Muscle of back (tissue), 11 donors: ENCODE data around the gene NBEAL2. TPM values are rescaled to one million over a fixed set of nuclear protein-coding genes. Genes with fewer than 3 reads are reported as not detected.
A peak's percentile ranks its signal among the peaks of the same experiment; 100 is the strongest.

ENCODE experiments used
- DNase-seq, 3 donors: peaks; one replicate each; pipeline versions ENCODE4 v3.0.0 to v3.0.0-alpha.2; 2013
- polyA plus RNA-seq, 10 donors: library from polyadenylated mRNA; unstranded; fragments of 120-200 nt; gene quantifications; one replicate each; pipeline ENCODE4 v1.2.1, GENCODE V29; 2013; ENCODE audit not compliant: insufficient read length in 10 of 10

NBEAL2 gene
- polyA plus RNA-seq, 10 donors: 9.2 to 19.8 (median 16.0) TPM

DNA sequence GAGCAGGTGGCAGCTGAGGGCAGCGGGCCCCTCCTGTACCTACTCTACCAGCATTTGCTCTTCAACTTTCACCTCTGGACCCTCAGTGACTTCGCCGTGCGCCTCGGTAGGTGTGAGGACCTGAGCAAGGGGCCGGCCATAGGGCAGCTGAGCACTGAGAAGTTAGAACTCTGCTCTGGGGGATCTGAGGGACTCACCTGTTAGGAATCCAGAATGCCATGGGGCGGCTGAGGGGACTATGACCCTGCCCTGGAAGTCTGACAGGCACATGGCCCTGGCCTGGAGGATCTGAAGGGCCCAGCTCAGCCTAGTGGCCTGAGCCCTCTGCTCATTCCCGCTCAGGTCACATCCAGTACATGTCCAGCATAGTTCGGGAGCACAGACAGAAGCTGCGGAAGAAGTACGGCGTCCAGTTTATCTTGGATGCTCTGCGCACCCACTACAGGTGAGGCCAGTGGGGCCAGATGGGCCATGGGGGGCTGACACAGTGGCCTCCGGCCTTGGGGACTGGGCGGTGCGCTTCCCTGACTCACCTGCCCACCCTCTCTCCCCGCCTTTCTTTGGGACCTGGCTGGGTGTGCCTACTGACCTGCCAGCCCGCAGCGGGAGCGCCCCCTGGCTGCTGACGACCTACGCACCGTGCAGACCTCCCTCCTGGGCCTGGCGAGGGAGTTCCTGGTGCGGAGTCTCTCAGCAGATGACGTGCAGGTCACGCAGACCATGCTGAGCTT, 18.8 kb downstream of the NBEAL2 start:
- DNase-seq: peak in 2 of 3 donors; percentile 29 to 40

DNA sequence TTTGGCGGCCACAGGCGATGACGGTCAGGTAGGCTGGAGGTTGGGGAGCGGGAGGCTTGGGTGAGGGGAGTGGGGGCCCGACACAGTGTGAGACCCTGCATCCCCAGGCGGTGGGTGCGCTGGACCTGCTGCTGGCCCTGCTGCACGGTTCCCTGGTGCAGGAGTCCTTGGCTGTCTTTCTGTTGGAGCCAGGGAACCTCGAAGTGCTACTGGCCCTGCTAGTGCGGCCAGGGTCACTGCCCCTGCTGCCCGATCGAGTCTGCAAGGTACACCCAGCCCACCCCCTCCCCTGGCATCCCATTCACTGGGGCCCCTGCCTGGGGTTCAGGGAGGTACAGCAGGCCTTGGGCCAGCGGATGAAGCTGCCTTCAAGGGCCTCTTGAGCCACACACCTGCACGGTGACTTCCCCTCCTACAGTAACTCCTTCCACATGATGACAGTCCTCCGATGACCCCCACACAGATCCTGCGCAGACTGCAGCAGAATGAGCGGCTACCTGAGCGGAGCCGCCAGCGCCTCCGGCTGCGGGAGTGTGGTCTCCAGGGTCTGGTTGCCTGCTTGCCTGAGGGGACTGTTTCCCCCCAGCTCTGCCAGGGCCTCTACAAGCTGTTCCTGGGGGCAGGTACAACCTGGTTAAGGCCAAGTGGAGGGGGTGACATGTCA, 19.5 kb downstream of the NBEAL2 start:
- no peak for DNase-seq

DNA sequence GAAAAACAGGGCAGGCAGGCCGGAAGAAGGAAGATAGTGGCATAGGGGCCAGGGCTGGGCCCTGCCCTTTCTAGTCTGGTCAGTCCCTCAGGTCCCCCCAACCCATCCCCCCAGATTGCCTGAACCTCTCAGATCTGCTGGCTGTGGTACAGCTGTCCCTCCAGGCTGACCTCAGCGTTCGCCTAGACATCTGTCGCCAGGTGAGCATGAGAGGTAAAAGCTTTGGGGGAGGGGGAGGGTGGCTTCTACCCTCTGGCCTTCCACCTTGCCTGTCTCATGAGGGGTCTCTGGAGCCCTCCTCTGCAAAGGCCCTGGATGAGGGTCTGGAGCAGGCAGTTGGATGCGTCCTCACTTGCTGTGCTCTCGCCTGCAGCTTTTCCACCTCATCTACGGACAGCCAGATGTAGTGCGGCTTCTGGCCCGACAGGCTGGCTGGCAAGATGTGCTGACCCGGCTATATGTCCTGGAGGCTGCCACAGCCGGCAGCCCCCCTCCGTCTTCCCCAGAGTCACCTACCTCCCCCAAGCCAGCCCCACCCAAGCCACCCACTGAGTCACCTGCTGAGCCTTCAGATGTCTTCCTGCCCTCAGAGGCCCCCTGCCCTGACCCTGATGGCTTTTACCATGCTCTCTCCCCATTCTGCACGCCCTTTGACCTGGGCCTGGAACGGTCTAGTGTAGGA, 20.2 kb downstream of the NBEAL2 start:
- no peak for DNase-seq

DNA sequence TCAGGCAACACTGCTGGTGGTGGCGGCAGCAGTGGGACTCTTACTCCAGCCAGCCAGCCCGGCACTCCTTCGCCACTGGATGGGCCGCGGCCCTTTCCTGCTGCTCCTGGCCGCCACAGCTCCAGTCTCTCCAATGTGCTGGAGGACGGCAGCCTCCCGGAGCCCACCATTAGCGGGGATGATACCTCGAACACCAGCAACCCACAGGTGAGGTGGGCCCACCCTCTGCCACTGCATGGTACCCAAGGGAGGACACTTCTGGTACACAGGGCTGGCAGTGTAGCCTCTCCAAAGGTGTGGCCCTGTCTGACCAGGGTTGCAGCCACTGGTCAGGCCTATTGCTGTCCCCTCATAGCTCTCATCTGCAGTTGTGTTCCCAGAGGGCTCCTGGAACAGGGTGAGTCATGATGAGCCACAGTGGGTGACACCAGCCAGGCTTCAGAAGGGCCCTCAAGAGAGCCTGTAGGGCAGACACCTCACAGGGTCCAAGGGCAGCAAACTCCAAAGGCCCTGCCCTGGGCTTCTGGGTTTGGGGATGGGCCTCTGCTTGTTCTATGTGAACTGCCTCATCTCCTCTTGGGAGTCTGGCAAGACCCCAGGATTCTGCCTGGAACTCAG, 20.8 kb downstream of the NBEAL2 start:
- no peak for DNase-seq

DNA sequence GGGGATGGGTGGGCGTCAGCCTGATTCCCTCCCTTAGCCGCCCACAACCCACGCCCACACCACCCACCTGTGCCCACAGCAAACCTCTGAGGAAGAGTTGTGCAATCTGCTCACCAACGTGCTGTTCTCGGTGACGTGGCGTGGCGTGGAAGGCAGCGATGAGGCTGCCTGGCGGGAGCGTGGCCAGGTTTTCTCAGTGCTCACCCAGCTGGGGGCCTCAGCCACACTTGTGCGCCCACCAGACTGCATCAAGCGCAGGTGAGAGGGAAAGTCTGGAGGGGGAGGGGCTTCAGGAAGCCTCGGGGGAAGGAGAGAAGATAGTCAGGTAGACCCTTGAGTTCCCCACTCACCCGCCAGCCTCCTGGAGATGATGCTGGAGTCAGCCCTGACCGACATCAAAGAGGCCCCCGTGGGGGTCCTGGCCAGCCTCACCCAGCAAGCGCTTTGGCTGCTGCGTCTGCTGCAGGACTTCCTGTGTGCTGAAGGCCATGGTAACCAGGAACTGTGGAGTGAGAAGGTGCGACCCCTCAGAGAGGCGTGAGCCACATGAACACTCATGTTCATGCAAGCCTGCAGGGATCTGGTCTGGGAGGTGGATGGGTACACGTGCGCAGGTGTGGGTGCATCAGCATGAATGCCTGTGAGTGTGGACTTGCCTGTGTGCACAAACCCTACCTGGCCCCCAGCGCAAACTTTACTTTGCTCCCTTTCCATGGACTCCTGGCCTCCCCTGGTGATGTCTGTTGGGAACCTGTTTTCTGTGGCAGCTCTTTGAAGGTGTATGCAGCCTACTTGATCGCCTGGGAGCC, 21.7 kb downstream of the NBEAL2 start:
- DNase-seq: no peak

DNA sequence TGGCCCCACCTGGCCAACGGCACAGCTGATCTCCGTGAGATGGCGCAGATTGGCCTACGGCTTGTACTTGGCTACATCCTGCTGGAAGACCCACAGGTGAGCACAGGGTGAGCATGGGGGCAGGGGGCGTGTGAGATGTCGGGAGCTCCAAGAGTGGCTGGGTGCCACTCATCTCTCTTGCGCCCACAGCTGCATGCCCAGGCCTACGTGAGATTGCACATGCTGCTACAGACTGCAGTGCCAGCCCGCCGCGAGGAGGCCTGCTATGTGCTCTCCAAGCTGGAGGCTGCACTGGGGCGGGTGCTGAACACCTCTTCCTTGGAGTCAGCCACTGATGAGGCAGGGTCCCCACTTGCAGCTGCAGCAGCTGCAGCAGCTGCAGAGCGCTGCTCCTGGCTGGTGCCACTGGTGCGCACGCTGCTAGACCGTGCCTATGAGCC, 22.3 kb downstream of the NBEAL2 start:
- no peak for DNase-seq

DNA sequence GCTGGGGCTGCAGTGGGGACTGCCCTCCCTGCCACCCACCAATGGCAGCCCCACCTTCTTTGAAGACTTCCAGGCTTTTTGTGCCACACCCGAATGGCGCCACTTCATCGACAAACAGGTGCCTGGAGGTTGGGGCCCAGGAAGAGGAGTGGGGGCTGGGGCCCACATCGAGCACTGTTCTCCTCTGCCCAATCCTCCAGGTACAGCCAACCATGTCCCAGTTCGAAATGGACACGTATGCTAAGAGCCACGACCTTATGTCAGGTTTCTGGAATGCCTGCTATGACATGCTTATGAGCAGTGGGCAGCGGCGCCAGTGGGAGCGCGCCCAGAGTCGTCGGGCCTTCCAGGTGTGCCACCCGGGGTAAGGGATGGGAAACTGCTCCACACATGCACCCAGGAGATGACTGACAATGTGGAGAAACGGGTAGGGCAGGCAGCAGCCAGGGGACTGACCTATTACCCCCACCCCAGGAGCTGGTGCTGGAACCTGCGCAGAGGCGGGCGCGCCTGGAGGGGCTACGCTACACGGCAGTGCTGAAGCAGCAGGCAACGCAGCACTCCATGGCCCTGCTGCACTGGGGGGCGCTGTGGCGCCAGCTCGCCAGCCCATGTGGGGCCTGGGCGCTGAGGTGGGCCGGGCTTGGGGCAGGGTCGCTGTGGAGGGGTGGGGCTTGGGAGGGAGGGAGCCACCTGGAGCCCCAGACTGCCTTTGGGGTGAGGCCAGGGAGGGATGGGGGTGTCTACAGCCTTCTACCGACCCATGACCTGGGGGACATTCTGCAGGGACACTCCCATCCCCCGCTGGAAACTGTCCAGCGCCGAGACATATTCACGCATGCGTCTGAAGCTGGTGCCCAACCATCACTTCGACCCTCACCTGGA, 22.9 kb downstream of the NBEAL2 start:
- DNase-seq: no peak

DNA sequence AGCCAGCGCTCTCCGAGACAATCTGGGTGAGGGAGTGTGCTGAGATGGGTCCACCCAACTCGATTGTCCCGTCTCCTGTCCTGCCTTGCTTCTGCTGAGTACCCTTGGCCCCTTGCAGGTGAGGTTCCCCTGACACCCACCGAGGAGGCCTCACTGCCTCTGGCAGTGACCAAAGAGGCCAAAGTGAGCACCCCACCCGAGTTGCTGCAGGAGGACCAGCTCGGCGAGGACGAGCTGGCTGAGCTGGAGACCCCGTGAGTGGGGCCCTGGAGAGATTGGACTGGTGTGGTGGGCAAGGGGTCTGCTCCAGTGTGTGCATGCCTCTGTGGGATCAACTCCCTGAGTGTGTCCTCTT, 23.6 kb downstream of the NBEAL2 start:
- no peak for DNase-seq

DNA sequence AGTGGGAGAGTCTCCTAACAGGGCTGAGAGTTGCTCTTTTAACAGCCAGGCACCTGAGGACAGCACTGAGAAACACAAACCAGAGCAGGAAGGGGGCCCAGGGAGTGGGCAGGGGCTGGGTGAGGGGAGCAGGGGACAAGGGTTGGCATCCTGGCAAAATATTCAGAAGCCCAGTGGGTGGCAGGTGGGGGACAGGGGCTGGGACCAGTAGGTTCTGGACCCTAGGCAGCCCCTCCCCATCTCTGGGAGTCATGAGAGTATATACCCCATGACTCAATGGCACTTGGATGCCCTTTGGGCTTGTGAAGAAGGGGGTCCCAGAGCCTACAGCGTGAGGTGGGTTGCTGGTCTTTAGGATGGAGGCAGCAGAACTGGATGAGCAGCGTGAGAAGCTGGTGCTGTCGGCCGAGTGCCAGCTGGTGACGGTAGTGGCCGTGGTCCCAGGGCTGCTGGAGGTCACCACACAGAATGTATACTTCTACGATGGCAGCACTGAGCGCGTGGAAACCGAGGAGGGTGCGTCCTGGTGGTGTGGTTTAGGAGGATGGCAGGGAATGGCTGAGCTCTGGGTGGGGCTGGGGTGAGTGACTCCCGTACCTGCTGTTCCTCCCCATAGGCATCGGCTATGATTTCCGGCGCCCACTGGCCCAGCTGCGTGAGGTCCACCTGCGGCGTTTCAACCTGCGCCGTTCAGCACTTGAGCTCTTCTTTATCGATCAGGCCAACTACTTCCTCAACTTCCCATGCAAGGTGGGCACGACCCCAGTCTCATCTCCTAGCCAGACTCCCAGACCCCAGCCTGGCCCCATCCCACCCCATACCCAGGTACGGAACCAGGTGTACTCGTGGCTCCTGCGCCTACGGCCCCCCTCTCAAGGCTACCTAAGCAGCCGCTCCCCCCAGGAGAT, 24.2 kb downstream of the NBEAL2 start:
- DNase-seq: no peak

DNA sequence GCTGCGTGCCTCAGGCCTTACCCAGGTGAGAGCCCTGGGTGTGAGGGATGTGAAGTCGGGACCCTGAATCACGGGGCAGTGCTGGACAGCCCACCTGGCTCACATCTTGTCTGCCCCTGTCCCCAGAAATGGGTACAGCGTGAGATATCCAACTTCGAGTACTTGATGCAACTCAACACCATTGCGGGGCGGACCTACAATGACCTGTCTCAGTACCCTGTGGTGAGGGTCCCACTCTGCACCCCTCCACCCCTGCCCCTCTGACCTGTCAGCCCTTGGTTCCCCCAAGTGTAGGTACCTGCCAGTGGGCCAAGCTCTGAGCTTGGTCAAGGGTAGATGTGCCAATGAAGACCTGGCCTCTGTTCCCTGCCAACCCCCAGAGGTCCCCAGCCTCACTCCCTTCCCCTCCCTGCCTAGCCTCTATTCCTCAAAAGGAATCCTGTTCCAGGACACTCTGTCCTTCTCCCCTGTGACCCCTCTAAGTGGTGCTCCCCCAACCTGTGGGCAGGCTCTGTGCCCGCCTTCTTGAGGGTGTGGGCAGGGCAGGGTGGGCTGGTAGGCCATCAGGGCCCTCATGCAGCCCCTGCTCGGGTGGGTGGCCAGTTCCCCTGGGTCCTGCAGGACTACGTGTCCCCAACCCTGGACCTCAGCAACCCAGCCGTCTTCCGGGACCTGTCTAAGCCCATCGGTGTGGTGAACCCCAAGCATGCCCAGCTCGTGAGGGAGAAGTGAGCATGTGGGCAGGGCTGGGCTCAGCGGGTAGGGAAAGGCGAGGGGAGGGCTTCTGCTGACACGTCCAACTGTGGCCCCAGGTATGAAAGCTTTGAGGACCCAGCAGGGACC, 25.1 kb downstream of the NBEAL2 start:
- no peak for DNase-seq

DNA sequence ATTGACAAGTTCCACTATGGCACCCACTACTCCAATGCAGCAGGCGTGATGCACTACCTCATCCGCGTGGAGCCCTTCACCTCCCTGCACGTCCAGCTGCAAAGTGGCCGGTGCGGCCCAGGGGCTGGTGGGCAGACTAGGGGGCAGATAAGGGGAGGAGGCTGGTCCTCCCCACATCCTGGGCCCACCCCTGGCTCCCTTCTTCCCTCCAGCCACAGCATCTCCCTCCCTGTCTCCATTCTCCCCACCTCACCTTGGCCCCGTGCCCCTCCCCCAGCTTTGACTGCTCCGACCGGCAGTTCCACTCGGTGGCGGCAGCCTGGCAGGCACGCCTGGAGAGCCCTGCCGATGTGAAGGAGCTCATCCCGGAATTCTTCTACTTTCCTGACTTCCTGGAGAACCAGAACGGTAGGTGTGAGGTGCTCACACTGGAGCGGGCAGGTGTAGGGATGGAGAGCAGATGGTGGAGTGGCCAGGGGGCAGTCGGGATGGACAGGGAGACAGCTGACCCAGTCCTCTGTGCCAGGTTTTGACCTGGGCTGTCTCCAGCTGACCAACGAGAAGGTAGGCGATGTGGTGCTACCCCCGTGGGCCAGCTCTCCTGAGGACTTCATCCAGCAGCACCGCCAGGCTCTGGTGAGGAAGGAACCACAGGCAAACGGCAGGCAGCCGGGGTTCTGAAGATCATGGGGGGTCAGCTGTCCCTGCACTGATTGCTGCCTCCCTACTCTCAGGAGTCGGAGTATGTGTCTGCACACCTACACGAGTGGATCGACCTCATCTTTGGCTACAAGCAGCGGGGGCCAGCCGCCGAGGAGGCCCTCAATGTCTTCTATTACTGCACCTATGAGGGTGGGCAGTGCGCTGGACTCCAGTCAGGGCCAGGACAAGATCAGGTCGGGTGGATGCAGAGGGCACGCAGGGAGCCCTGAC, 26.0 kb downstream of the NBEAL2 start:
- no peak for DNase-seq

DNA sequence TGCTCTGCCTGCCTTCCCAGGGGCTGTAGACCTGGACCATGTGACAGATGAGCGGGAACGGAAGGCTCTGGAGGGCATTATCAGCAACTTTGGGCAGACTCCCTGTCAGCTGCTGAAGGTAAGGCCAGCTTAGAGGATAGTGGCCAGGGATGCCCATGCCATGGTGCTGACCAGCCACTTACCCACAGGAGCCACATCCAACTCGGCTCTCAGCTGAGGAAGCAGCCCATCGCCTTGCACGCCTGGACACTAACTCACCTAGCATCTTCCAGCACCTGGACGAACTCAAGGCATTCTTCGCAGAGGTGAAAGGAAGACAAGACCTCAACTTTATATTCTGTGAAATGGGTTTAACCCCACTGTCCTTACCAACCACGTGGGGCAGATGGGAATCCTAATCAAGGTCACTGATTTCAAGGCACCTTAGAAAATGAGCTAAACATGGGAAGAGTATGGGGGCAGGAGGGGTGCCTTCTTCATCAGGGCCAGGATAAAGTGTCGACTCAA, 26.7 kb downstream of the NBEAL2 start:
- DNase-seq: no peak

DNA sequence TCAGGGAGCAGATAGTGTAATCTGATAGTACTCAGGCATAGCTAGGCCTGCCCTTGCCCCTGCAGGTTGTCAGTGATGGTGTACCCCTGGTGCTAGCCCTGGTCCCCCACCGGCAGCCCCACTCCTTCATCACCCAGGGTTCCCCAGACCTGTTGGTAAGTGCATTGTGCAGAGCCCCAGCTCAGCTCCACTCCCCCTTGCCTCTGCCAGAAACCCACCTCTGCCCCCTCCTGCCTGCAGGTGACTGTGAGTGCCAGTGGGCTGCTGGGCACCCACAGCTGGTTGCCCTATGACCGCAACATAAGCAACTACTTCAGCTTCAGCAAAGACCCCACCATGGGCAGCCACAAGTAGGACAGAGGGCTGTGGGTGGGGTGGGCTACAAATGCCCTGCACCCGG, 27.5 kb downstream of the NBEAL2 start:
- DNase-seq: no peak

DNA sequence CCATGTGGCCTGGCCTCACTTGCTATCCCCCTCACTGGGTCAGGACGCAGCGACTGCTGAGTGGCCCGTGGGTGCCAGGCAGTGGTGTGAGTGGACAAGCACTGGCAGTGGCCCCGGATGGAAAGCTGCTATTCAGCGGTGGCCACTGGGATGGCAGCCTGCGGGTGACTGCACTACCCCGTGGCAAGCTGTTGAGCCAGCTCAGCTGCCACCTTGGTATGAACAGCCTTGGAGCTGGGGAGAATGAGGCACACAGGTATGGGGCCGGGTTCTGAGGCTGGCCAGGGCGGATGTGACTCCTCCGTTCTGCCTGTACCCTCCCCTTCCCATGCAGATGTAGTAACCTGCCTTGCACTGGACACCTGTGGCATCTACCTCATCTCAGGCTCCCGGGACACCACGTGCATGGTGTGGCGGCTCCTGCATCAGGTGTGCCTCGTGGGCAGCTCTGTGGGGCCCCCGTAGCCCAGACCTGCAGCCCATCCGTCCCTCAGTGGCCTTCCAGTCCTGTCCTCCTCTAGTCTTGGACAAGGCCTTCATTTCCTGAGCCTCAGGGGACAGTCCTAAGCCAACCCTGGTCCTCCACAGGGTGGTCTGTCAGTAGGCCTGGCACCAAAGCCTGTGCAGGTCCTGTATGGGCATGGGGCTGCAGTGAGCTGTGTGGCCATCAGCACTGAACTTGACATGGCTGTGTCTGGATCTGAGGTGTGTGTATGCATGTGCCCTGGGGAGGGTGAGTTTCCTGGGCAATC, 28.2 kb downstream of the NBEAL2 start:
- DNase-seq: no peak

DNA sequence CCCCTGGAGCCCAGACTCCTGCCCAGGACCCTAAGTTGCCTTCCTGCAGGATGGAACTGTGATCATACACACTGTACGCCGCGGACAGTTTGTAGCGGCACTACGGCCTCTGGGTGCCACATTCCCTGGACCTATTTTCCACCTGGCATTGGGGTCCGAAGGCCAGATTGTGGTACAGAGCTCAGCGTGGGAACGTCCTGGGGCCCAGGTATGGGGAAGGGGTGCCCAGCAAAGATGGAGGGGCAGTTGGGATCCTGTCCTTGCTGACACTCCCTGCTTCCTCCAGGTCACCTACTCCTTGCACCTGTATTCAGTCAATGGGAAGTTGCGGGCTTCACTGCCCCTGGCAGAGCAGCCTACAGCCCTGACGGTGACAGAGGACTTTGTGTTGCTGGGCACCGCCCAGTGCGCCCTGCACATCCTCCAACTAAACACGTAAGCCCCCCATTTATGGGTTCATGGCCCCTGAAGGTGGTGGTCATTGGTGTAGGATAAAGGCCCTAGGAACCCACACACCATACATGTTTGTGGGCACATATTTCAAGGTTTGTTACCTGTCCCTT, 28.8 kb downstream of the NBEAL2 start:
- DNase-seq: no peak

DNA sequence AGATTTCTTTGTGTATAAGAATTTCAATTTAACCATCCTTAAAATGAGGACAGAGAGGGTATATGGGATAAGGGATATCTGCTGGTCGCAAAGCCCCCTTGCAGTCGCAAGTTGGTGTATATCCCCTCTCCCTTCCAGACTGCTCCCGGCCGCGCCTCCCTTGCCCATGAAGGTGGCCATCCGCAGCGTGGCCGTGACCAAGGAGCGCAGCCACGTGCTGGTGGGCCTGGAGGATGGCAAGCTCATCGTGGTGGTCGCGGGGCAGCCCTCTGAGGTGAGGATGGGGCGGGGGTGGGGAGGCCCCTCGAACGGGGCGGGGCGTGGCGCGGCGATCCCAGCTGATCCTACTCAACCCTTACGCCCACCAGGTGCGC, 29.4 kb downstream of the NBEAL2 start:
- DNase-seq: no peak
